WTC11 (cell line): Measurements from ENCODE around the gene IDE. TPM values are rescaled to one million over a fixed set of nuclear protein-coding genes. Genes with fewer than 3 reads are reported as not detected.

Experiments
- ATAC-seq: fragments of 200-7000 bp; cut with Tn5 transposase; 2 replicates; pipeline ENCODE4 v1.10.0; 2021; ENCODE audit warnings: mild to moderate bottlenecking, moderate library complexity
- CTCF ChIA-PET: fragments of 300-600 bp; sonication (Branson Sonifier 250); formaldehyde crosslinking; loops from one replicate; lab custom pipeline; 2021; ENCODE audit warnings: antibody characterized with exemption; lab: Charles Lee
- POLR2A ChIA-PET: fragments of 350-600 bp; sonication (Branson Sonifier 250); formaldehyde crosslinking; loops from one replicate; lab custom pipeline; 2021; ENCODE audit warnings: antibody characterized with exemption; lab: Charles Lee
- DNase-seq: peaks from one replicate; pipeline ENCODE4 v3.0.0; 2021; ENCODE audit warnings: low spot score
- H3K27ac Mint-ChIP-seq: 2 replicates; pipeline ENCODE4 v1.8.0; 2021; ENCODE audit warnings: mixed read lengths
- H3K27me3 Mint-ChIP-seq: 2 replicates; pipeline ENCODE4 v1.8.0; 2021; ENCODE audit warnings: low read depth, mild to moderate bottlenecking, moderate library complexity, mixed read lengths
- H3K36me3 Mint-ChIP-seq: 2 replicates; pipeline ENCODE4 v1.8.0; 2021; ENCODE audit warnings: mixed read lengths
- H3K4me1 Mint-ChIP-seq: 2 replicates; pipeline ENCODE4 v1.8.0; 2022; ENCODE audit warnings: mixed read lengths
- H3K4me3 Mint-ChIP-seq: 2 replicates; pipeline ENCODE4 v1.8.0; 2021; ENCODE audit warnings: mild to moderate bottlenecking, moderate library complexity, mixed read lengths
- H3K9me3 Mint-ChIP-seq: 2 replicates; pipeline ENCODE4 v1.8.0; 2021; ENCODE audit warnings: mixed read lengths
- CREM ChIP-seq: sonication (generic); formaldehyde crosslinking; IDR thresholded peaks from 2 replicates; pipeline ENCODE4 v1.8.1; 2022; ENCODE audit warnings: mild to moderate bottlenecking, missing genetic modification reagents, moderate library complexity
- ETV6 ChIP-seq: sonication (generic); formaldehyde crosslinking; IDR thresholded peaks from 2 replicates; pipeline ENCODE4 v1.8.1; 2022; ENCODE audit warnings: mild to moderate bottlenecking, missing genetic modification reagents
- FOXK1 ChIP-seq: sonication (generic); formaldehyde crosslinking; IDR thresholded peaks from 2 replicates; pipeline ENCODE4 v1.8.0; 2022; ENCODE audit warnings: mild to moderate bottlenecking, moderate library complexity, missing genetic modification reagents
- FOXP1 ChIP-seq: sonication (generic); formaldehyde crosslinking; IDR thresholded peaks from 2 replicates; pipeline ENCODE4 v1.8.0; 2022; ENCODE audit warnings: missing genetic modification reagents, mild to moderate bottlenecking, moderate library complexity, borderline replicate concordance
- FOXP4 ChIP-seq: sonication (generic); formaldehyde crosslinking; IDR thresholded peaks from 2 replicates; pipeline ENCODE4 v1.8.0; 2022; ENCODE audit warnings: mild to moderate bottlenecking, missing genetic modification reagents
- GABPB1 ChIP-seq: sonication (generic); formaldehyde crosslinking; IDR thresholded peaks from 2 replicates; pipeline ENCODE4 v1.8.1; 2023; ENCODE audit warnings: mild to moderate bottlenecking, missing genetic modification reagents
- MYBL2 ChIP-seq: sonication (generic); formaldehyde crosslinking; IDR thresholded peaks from 2 replicates; pipeline ENCODE4 v1.8.1; 2023; ENCODE audit warnings: mild to moderate bottlenecking, moderate library complexity, missing genetic modification reagents
- NFE2L1 ChIP-seq: sonication (generic); formaldehyde crosslinking; IDR thresholded peaks from 2 replicates; pipeline ENCODE4 v1.8.1; 2023; ENCODE audit warnings: missing genetic modification reagents
- SP1 ChIP-seq: sonication (generic); formaldehyde crosslinking; conservative IDR thresholded peaks from 2 replicates; pipeline ENCODE4 v1.8.1; 2022; ENCODE audit warnings: missing genetic modification reagents
- TEAD1 ChIP-seq: sonication (generic); formaldehyde crosslinking; IDR thresholded peaks from 2 replicates; pipeline ENCODE4 v1.8.0; 2022; ENCODE audit warnings: mild to moderate bottlenecking, missing genetic modification reagents
- USF1 ChIP-seq: sonication (generic); formaldehyde crosslinking; IDR thresholded peaks from 2 replicates; pipeline ENCODE4 v1.8.0; 2022; ENCODE audit warnings: mild to moderate bottlenecking, missing genetic modification reagents
- ZNF121 ChIP-seq: sonication (generic); formaldehyde crosslinking; IDR thresholded peaks from 2 replicates; pipeline ENCODE4 v1.8.0; 2023; ENCODE audit warnings: missing genetic modification reagents
- ZNF263 ChIP-seq: sonication (generic); formaldehyde crosslinking; IDR thresholded peaks from 2 replicates; pipeline ENCODE4 v1.8.1; 2022; ENCODE audit warnings: low read depth, mild to moderate bottlenecking, moderate library complexity, missing genetic modification reagents
- ZSCAN18 ChIP-seq: fragments of 250-450 bp; sonication (Bioruptor Pico); IDR thresholded peaks from 2 replicates; pipeline ENCODE4 v2.1.2; 2022; ENCODE audit warnings: mild to moderate bottlenecking, moderate library complexity
- total RNA-seq: library from RNA; stranded (reverse); gene quantifications from 3 replicates; pipeline ENCODE4 v1.2.3, GENCODE V29; 2021
- TF ChIP-seq, protein P1 (sequence below): sonication (generic); formaldehyde crosslinking; IDR thresholded peaks from 2 replicates; pipeline ENCODE4 v1.8.0; 2022; ENCODE audit warnings: mild to moderate bottlenecking, missing genetic modification reagents
- TF ChIP-seq, protein P2 (sequence below): sonication (generic); formaldehyde crosslinking; IDR thresholded peaks from 2 replicates; pipeline ENCODE4 v1.8.1; 2023; ENCODE audit warnings: mild to moderate bottlenecking, missing genetic modification reagents, borderline replicate concordance

Gene IDE
- total RNA-seq, 1 experiment from 2014 or later = 50.5 TPM

DNA sequence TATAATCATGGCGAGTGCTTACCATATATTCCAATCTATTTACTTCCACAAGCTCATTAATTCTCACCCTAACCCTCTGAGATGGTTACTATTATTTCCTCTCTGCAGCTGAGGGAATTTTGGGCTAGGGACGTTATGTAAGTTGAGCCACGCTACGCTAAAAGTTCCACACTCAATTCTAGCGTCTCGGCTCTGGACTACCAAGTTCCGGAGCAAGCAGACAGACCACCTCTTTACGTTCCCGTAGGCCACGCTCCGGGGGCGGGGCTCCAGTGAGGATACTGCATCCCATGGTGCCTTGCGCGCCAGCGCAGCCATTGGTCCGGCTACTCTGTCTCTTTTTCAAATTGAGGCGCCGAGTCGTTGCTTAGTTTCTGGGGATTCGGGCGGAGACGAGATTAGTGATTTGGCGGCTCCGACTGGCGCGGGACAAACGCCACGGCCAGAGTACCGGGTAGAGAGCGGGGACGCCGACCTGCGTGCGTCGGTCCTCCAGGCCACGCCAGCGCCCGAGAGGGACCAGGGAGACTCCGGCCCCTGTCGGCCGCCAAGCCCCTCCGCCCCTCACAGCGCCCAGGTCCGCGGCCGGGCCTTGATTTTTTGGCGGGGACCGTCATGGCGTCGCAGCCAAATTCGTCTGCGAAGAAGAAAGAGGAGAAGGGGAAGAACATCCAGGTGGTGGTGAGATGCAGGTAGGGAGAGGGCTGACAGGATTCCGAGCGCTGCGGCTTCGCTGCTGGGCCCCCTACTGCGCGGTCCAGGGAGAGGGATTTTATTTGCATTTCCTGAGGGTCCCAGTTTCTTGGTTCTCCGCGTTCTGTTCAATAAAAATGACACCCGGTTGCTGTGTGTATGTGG lies 19.1 kb upstream of the IDE start, which contains the start of gene KIF11 (continued):
- TF ChIP-seq USF1 (CRISPR knock-in tag) (0 out of 2 replicates have a peak, but pooled peaks have one; percentile 30), FOXP1 (no peak; the same call in 1 of the 2 replicates)
- TF ChIP-seq, protein P1, sequence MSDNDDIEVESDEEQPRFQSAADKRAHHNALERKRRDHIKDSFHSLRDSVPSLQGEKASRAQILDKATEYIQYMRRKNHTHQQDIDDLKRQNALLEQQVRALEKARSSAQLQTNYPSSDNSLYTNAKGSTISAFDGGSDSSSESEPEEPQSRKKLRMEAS = peak; percentile 52; the same call in 1 of the 2 replicates
- TF ChIP-seq, protein P2, sequence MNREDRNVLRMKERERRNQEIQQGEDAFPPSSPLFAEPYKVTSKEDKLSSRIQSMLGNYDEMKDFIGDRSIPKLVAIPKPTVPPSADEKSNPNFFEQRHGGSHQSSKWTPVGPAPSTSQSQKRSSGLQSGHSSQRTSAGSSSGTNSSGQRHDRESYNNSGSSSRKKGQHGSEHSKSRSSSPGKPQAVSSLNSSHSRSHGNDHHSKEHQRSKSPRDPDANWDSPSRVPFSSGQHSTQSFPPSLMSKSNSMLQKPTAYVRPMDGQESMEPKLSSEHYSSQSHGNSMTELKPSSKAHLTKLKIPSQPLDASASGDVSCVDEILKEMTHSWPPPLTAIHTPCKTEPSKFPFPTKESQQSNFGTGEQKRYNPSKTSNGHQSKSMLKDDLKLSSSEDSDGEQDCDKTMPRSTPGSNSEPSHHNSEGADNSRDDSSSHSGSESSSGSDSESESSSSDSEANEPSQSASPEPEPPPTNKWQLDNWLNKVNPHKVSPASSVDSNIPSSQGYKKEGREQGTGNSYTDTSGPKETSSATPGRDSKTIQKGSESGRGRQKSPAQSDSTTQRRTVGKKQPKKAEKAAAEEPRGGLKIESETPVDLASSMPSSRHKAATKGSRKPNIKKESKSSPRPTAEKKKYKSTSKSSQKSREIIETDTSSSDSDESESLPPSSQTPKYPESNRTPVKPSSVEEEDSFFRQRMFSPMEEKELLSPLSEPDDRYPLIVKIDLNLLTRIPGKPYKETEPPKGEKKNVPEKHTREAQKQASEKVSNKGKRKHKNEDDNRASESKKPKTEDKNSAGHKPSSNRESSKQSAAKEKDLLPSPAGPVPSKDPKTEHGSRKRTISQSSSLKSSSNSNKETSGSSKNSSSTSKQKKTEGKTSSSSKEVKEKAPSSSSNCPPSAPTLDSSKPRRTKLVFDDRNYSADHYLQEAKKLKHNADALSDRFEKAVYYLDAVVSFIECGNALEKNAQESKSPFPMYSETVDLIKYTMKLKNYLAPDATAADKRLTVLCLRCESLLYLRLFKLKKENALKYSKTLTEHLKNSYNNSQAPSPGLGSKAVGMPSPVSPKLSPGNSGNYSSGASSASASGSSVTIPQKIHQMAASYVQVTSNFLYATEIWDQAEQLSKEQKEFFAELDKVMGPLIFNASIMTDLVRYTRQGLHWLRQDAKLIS (CRISPR knock-in tag) = peak; percentile 42; the same call in 1 of the 2 replicates
- TF ChIP-seq, all 79 proteins: peak for 28

- Mint-ChIP-seq H3K4me3 (peak overlapping the region; percentile 95), H3K4me1 (peaks cover 43% of the 10 kb centered on the region), H3K36me3 (no peaks in the 10 kb centered on the region), H3K27ac (peak overlapping the region; percentile 88), H3K9me3 (no peaks in the 10 kb centered on the region), H3K27me3 (no peaks in the 10 kb centered on the region)
- ChIA-PET CTCF (interaction anchor here (1.1 to 1.9 kb wide), 5 partner anchors 13 to 99 kb away, joined by 3 to 17 read pairs (median 6); partner anchors contain the start of gene IDE), POLR2A (interaction anchor here (0.6 to 3.2 kb wide), 3 partner anchors 8 to 22 kb away, joined by 3 to 15 read pairs (median 4); partner anchors contain the start of gene IDE)
- TF ChIP-seq NFE2L1 (CRISPR knock-in tag) = 0 out of 2 replicates have a peak, but pooled peaks have one; percentile 10
- TF ChIP-seq SP1 = peak; percentile 66
- no peak for TF ChIP-seq ZNF263 (CRISPR knock-in tag)
- peak; percentile 63; the same call in 1 of the 2 replicates for TF ChIP-seq GABPB1 (CRISPR knock-in tag)
- peak; percentile 66; the same call in 1 of the 2 replicates for TF ChIP-seq FOXP4 (CRISPR knock-in tag)
- peak; percentile 48; the same call in 1 of the 2 replicates for TF ChIP-seq CREM (CRISPR knock-in tag)
- peak; percentile 89; the same call in 1 of the 2 replicates for TF ChIP-seq MYBL2 (CRISPR knock-in tag)
- TF ChIP-seq ZSCAN18 (CRISPR knock-in tag) = no peak
- peak; percentile 29; the same call in 1 of the 2 replicates for TF ChIP-seq FOXP1
- peak; percentile 72; the same call in 1 of the 2 replicates for TF ChIP-seq TEAD1
- peak; percentile 84 for TF ChIP-seq FOXK1
- TF ChIP-seq, protein P1 = peak; percentile 78
- peak; percentile 53; the same call in 1 of the 2 replicates for TF ChIP-seq ETV6
- TF ChIP-seq ZNF121 = no peak
- DNase-seq (peak; percentile 87), ATAC-seq (peak; percentile 78)
Measured at GRCh38 chr10:92591550-92592022, 17.7 kb upstream of the IDE start.
